RWPE2 (cell line): Measurements from ENCODE around the gene FAM168A.

ENCODE experiments used
- ATAC-seq: fragments of 200-7000 bp; cut with Tn5 transposase; 3 replicates; pipeline ENCODE4 v1.9.1; 2021; ENCODE audit warnings: low read depth
- DNase-seq: peaks from one replicate; pipeline ENCODE4 v3.0.0-alpha.2; 2020; ENCODE audit warnings: low spot score
- H3K27ac ChIP-seq: fragments of 450-650 bp; 2 replicates; pipeline ENCODE4 v1.5.1; 2017; ENCODE audit warnings: mild to moderate bottlenecking; ENCODE audit not compliant: poor library complexity, severe bottlenecking
- H3K27me3 ChIP-seq: fragments of 250-450 bp; sonication (Bioruptor Pico); 2 replicates; pipeline ENCODE4 v1.5.1; 2021; ENCODE audit warnings: mild to moderate bottlenecking, moderate library complexity; ENCODE audit not compliant: insufficient read depth, poor library complexity, severe bottlenecking
- H3K36me3 ChIP-seq: fragments of 250-450 bp; sonication (Bioruptor Pico); 2 replicates; pipeline ENCODE4 v1.5.1; 2020; ENCODE audit warnings: low read depth, mild to moderate bottlenecking, moderate library complexity
- H3K4me1 ChIP-seq: fragments of 250-450 bp; sonication (Bioruptor Pico); 2 replicates; pipeline ENCODE4 v1.5.1; 2021; ENCODE audit warnings: mild to moderate bottlenecking, moderate library complexity; ENCODE audit not compliant: insufficient read depth, poor library complexity, severe bottlenecking
- H3K4me3 ChIP-seq: fragments of 250-450 bp; sonication (Bioruptor Pico); 2 replicates; pipeline ENCODE4 v1.5.1; 2021; ENCODE audit warnings: mild to moderate bottlenecking, moderate library complexity; ENCODE audit not compliant: severe bottlenecking
- H3K9me3 ChIP-seq: fragments of 250-450 bp; sonication (Bioruptor Pico); 2 replicates; pipeline ENCODE4 v1.5.1; 2021; ENCODE audit warnings: mild to moderate bottlenecking, moderate library complexity; ENCODE audit not compliant: severe bottlenecking
- TF ChIP-seq, protein P1 (sequence below): fragments of 450-650 bp; IDR thresholded peaks from one replicate; pipeline ENCODE4 v1.5.1; 2017; ENCODE audit warnings: mild to moderate bottlenecking, moderate library complexity; ENCODE audit not compliant: poor library complexity, severe bottlenecking

FAM168A gene

DNA sequence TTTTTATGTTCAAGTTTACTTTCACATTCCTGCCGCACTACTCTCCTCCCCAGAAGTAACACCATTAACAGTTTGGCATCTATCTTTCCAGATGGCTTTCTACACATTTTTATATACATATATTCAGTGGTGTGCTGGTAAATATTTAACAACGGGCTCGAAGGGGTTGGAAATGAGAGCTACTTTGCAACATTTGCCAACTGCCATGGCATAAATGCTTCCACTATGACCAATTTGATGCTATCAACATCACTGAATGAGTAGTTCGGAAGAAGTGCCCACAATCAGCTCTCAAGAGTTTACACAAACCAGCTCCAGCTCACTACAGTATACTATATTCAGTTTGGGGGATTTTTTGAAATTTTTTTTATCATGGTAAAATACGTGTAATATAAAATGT, 166.5 kb downstream of the FAM168A start:
- DNase-seq (no peak), ATAC-seq (no peak)
- Histone ChIP-seq H3K4me3 (no peak overlapping the region), H3K27me3 (no peaks in the 10 kb centered on the region), H3K4me1 (no peaks in the 10 kb centered on the region), H3K27ac (no peak overlapping the region), H3K9me3 (peaks cover 2% of the 10 kb centered on the region), H3K36me3 (no peaks in the 10 kb centered on the region)
- TF ChIP-seq, protein P1, sequence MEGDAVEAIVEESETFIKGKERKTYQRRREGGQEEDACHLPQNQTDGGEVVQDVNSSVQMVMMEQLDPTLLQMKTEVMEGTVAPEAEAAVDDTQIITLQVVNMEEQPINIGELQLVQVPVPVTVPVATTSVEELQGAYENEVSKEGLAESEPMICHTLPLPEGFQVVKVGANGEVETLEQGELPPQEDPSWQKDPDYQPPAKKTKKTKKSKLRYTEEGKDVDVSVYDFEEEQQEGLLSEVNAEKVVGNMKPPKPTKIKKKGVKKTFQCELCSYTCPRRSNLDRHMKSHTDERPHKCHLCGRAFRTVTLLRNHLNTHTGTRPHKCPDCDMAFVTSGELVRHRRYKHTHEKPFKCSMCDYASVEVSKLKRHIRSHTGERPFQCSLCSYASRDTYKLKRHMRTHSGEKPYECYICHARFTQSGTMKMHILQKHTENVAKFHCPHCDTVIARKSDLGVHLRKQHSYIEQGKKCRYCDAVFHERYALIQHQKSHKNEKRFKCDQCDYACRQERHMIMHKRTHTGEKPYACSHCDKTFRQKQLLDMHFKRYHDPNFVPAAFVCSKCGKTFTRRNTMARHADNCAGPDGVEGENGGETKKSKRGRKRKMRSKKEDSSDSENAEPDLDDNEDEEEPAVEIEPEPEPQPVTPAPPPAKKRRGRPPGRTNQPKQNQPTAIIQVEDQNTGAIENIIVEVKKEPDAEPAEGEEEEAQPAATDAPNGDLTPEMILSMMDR, result no peak

DNA sequence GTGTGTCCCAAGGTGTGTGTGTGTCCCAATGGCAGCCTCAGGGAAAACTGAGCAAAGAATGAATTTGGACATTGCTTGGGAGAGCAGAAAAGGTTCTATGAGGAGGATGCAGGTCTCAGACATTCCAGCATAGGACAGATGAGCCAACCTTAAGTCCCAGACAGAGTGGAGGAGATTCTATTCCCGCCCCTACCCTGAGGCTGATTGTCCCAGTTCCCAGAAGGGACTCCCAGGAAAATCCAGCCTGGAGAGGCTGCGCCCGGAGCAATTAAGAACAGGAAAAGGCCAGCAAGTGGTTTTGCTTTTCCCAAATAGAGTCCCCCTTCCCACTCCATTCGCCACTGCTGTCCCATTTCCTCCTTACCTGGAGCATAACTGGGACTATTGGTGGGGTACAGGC, 167.6 kb downstream of the FAM168A start:
- Histone ChIP-seq H3K36me3 (no peaks in the 10 kb centered on the region), H3K4me3 (no peak overlapping the region), H3K27me3 (no peaks in the 10 kb centered on the region), H3K9me3 (no peaks in the 10 kb centered on the region), H3K27ac (no peak overlapping the region), H3K4me1 (no peaks in the 10 kb centered on the region)
- DNase-seq (no peak), ATAC-seq (no peak)
- TF ChIP-seq, protein P1, result no peak

DNA sequence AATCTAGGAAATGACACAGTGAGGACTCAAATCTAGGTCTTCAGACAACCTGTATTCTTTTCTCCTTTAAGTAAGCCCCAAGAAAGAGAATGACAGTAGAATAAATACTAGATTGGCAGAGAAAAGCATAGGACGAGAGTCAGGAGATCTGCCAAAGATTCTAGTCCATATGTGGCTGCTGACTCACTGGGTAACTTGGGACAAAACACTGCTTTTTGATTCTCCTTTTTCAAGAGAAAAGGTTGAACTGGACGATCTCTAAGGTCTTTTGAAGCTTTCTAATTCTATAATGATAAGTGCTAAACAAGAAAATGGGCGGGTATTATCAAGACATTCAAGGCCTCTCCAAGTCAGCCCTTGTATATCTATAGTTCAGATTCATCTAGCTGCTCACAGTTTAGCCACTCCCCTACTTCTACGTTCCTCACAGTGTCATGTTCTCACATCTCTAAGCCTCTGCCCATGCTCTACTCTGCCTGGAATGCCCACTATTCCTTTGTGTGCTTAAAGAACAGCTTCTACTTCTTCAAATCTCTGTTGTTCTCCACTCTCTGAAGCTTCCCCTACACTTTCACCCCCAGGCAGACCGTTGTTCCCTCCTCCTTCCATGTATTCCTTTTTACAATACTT, 168.7 kb downstream of the FAM168A start:
- DNase-seq, result no peak
- H3K27ac ChIP-seq, result no peak overlapping the region
- H3K4me1 ChIP-seq, result no peaks in the 10 kb centered on the region
- H3K36me3 ChIP-seq, result no peaks in the 10 kb centered on the region
- H3K27me3 ChIP-seq, result no peaks in the 10 kb centered on the region
- H3K9me3 ChIP-seq, result no peaks in the 10 kb centered on the region
- H3K4me3 ChIP-seq, result no peak overlapping the region
- ATAC-seq, result no peak
- TF ChIP-seq, protein P1, result no peak

DNA sequence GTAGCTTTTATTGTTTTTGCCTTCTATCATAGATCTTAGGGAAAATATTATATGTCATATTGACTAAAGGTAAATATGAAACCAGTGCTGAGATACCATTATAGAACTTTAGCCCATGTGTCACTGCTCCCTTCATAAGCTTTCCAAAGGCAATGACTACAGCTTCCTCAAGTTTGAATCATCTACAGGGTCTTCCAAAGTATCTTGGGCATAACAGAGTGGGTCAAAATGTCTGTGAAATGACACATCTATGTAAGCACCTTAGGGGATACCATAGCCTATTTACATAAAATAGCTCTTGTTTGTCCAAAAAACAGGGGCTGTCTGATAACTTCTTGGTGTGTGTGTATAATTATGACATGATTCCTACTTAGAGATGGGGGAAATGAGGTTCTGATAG, 169.2 kb downstream of the FAM168A start:
- Histone ChIP-seq H3K4me3 (no peak overlapping the region), H3K4me1 (no peaks in the 10 kb centered on the region), H3K27me3 (no peaks in the 10 kb centered on the region), H3K36me3 (no peaks in the 10 kb centered on the region), H3K27ac (no peak overlapping the region), H3K9me3 (no peaks in the 10 kb centered on the region)
- ATAC-seq (no peak), DNase-seq (no peak)
- TF ChIP-seq, protein P1, result no peak

DNA sequence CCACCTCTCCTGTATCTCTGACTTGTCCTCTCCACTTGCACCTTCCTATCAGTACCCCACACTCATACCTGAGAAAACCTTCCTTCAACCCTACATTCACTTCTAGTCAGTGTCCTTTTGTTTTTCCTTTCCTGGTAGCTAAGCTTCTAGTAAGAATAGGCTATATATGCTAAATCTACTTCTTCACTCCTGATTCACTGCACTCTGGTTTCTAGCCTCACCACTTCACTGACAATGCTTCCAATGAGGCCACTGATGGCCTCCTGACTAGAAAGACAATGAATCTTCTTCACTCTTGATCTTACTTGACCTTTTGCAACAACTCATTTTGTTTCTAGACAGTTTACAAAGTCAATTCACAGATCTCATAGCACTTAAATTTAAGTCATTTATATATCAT, 169.7 kb downstream of the FAM168A start:
- H3K4me1 ChIP-seq, result no peaks in the 10 kb centered on the region
- no peaks in the 10 kb centered on the region for H3K27me3 ChIP-seq
- DNase-seq (no peak), ATAC-seq (no peak)
- H3K36me3 ChIP-seq, result no peaks in the 10 kb centered on the region
- no peak overlapping the region for H3K27ac ChIP-seq
- H3K9me3 ChIP-seq, result no peaks in the 10 kb centered on the region
- no peak overlapping the region for H3K4me3 ChIP-seq
- TF ChIP-seq, protein P1, result no peak
